ENCODE measurements around the gene PBXIP1. TPM values are rescaled to one million over a fixed set of nuclear protein-coding genes. Genes with fewer than 3 reads are reported as not detected.

Gene PBXIP1, protein sequence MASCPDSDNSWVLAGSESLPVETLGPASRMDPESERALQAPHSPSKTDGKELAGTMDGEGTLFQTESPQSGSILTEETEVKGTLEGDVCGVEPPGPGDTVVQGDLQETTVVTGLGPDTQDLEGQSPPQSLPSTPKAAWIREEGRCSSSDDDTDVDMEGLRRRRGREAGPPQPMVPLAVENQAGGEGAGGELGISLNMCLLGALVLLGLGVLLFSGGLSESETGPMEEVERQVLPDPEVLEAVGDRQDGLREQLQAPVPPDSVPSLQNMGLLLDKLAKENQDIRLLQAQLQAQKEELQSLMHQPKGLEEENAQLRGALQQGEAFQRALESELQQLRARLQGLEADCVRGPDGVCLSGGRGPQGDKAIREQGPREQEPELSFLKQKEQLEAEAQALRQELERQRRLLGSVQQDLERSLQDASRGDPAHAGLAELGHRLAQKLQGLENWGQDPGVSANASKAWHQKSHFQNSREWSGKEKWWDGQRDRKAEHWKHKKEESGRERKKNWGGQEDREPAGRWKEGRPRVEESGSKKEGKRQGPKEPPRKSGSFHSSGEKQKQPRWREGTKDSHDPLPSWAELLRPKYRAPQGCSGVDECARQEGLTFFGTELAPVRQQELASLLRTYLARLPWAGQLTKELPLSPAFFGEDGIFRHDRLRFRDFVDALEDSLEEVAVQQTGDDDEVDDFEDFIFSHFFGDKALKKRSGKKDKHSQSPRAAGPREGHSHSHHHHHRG
- total RNA-seq (2022; extraction: Qiagen RNA extraction; ENCODE audit: low read depth): 9.6 to 16.8 TPM (median 14.3 TPM) in 5 replicates

GRCh38 chr1:154955718-154956543, at the start of gene PBXIP1:
Gene PBXIP1, minus strand, starts transcription at chr1:154956099. Its CDS starts 2,378 bp downstream, at chr1:154953721.

DNA sequence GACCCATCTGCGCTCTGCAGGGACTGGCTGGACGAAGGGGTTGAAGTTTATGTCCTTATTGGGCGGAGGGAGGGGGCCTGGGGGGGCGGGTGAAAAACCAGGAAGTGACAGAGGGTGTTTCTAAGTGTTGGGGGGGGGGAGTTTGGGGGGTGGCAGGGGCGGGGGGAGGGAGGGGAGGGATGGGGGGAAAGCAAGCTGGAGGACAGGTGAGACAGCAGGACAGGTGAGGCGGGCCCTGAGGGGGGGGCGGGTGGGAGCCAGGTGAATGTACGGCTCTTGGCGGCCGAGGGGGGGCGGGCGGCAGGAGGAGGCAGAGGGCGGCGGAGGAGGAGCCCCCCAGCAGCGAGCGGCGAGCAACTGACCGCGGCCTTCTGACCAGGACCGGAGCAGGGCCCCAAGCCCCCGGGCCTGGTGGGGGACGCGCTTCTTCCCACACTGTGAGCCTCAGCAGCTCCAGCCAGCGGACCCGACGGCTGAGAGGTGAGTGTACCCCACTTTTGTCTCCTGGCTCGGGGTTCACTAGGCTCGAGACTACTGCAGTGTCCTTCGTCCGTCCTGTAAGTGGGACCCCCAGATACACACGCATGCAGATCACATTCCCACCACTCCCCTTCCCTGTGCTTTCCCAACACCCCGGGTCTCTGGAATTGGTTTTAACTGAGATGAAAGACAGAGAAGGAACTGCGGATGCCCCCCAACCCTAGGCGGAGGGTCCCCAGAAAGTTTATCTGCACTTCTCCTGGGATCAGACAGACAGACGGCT, 46.7 kb upstream of the PBXIP1 start, which contains the start of gene ZBTB7B:
ZBTB7B (plus strand) TSS at position 339 of the 763 bp plus-strand sequence. CDS start 11,859 bp downstream, outside the sequence.

DNA sequence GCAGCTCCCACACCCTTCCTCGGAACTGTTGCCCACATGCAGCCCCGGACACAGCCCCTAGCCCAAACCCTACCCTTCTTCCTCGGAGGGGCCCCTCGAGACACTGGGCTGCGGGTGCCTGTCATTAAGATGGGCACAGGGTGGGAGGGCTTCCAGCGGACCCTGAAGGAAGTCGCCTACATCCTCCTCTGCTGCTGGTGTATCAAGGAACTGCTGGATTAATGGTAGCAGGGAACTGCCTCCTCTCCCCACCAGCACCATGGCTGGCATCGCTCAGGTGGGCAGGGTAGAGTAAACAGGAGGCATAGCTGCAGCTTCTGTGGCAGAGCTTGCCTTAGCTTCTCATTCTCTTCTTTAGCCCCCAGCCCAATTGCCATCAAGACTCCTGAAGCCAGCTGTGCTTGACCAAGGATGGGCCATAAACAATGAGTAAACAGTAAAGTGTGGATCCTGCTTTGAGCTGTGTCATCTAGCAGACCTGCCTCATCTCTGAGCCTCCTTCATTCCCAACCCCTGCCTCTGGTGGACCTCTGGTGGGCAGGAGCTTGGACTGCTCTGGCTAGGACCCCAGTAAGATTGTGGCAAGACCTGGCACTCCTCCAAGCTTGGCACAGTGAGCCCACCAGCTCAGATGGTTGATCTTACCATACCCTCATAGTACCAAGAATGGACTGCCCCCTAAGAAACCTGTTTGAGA, 37.8 kb upstream of the PBXIP1 start, which contains the start of gene LENEP:
LENEP (plus strand) TSS at position 15 of the 697 bp plus-strand sequence; CDS start at position 37, 22 bp downstream.

GRCh38 chr1:154982897-154983648, 27.2 kb upstream of the PBXIP1 start, which contains the start of gene FLAD1:
Gene FLAD1, plus strand, starts transcription at chr1:154983344. Its CDS starts 351 bp downstream, at chr1:154983695.

DNA sequence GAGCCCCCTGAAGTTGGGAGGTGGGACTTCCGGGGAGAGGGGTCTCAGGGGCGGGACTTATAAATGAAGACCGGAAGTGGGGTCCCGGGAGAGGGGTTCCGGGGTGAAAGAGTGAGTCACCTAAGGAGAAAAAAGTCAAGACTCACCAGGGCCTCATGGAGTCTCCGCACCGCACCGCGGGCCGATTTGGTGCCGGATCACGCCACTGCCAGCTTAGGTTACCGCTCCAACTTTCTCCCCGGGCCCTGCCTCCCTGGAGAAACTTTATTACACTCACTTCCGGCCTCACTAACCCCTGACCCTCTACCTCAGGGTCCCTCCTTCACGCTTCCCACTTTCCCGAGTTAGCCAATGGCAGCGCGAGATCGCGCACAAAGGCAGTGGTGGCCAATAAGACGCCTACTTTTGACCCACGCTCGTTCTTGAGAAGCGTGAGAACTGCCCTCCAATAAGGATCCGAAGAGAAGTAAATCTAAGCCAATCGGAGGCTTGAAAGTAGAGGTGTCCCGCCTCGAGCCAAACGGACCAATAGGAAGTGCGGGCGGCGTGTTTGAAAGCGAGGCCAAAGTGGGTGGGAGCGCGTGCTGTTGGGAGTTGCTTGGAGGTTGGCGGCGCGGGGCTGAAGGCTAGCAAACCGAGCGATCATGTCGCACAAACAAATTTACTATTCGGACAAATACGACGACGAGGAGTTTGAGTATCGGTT, 18.4 kb upstream of the PBXIP1 start, which contains the start of gene CKS1B:
CKS1B (plus strand) TSS at position 580 of the 706 bp plus-strand sequence; CDS start at position 645, 65 bp downstream.

DNA sequence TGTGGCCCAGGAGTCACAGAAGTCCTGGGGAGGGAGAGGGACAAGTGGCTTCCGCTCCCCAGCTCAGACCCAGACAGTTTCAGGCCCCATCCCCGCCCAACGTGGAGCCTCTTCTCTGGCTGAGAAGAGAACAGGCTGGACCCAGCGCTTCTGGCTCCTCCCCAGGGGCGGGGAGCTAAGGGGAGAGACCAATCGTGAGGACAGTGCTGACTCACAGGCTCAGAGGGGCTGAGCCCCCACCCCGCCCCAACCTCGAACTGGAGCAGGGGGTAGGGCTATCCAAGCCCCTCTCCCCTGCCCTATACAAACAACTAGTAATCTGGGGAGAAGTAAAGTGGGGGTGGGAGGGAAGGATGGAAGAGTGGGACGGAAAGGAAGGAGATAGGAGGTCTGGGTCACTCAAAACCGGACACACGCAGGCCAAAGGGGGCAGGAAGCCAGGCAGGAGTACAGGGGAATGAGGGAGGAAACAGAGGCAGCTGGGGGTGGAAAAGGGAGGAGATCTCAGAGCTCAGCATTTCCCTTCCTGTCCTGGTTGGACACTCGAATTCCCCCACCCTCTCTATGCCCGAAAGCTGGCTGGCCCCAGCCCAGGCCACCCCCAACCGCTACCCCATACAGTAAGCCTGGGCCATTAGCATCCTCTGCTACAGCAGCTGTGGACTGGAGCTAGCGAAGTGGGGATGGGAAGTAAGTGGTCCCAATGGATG, 14.9 kb upstream of the PBXIP1 start, which contains the start of gene SHC1:
SHC1 (minus strand) TSS at position 117 of the 710 bp plus-strand sequence. CDS start 221 bp downstream, outside the sequence.

DNA sequence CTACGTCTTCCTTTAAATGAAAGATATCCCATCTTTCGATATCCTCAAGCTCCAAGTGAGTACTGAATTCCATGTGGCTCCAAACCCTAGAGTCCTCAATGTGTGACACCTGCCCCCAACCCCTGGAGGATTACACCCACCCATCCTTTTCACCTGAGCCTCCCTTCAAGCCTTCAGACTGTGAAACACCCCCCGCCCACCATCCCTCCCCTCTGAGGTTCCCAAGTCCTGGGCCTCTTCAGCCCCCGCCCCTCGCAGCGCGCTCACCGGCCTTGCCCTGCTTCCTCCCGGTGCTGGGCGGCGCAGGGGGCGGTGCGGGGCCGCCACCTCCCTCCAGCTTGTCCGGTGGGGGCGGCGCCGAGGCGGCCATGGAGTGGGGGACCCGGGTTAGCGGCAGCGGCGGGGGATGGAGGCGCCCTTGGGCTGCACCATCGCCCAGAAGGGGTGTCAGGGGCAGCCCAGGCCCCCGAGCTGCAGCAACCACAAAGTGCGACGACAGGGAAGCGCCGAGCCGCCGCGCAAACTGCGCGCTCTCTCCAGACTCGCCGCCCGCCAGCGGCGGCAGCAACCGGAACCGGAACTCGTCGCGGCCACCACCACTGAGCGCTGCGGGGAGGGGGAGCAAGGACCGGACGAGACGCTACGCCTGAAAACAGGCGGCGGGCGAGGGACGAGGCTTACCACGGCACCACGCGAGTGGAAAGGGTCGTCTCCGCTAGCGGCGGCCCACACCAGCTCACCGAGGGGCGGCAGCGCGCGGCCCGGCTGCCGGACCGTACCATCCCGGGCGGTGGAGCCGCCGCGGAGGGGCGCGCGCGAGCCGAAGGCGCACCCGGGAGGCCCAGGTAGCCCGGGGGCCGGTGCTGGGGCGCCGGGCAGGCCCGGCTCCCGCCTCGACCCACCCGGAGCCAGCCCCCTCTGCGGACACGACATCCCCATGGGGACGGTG, 5.6 kb upstream of the PBXIP1 start, which contains the start of gene PYGO2:
PYGO2 (minus strand) TSS at position 576 of the 949 bp plus-strand sequence; CDS start at position 370, 206 bp downstream.

GRCh38 chr1:154936555-154937084, 19.3 kb downstream of the PBXIP1 start, which contains the start of gene PMVK:
Gene PMVK, minus strand, starts transcription at chr1:154936719. Its CDS starts 34 bp downstream, at chr1:154936685.

Other genes with a start within 250 kb of the PBXIP1 start
- gene KCNN3, start 85.8 kb downstream of the PBXIP1 start, total RNA-seq (2022; extraction: Qiagen RNA extraction; ENCODE audit: low read depth): 0.01 to 0.09 TPM (median 0.07 TPM) in 4 of 5 replicates, not detected in the other
- gene PMVK, start 19.4 kb downstream of the PBXIP1 start, total RNA-seq (2022; extraction: Qiagen RNA extraction; ENCODE audit: low read depth): 35.1 to 45.6 TPM (median 42.4 TPM) in 5 replicates
- 17.3 to 25.2 TPM (median 22.8 TPM) in 5 replicates for gene PYGO2, start 5.7 kb upstream of the PBXIP1 start, total RNA-seq (2022; extraction: Qiagen RNA extraction; ENCODE audit: low read depth)
- 127 to 198 TPM (median 190 TPM) in 5 replicates for gene SHC1, start 14.6 kb upstream of the PBXIP1 start, total RNA-seq (2022; extraction: Qiagen RNA extraction; ENCODE audit: low read depth)
- gene CKS1B, start 18.6 kb upstream of the PBXIP1 start, total RNA-seq (2022; extraction: Qiagen RNA extraction; ENCODE audit: low read depth): 315 to 374 TPM (median 341 TPM) in 5 replicates
- gene FLAD1, start 27.2 kb upstream of the PBXIP1 start, total RNA-seq (2022; extraction: Qiagen RNA extraction; ENCODE audit: low read depth): 32.7 to 48.4 TPM (median 44.8 TPM) in 5 replicates
- gene LENEP, start 37.5 kb upstream of the PBXIP1 start, total RNA-seq (2022; extraction: Qiagen RNA extraction; ENCODE audit: low read depth): not detected in 5 replicates
- gene ZBTB7B, start 46.7 kb upstream of the PBXIP1 start, total RNA-seq (2022; extraction: Qiagen RNA extraction; ENCODE audit: low read depth): 23.6 to 45.7 TPM (median 42.3 TPM) in 5 replicates
- gene DCST2, start 77.7 kb upstream of the PBXIP1 start, total RNA-seq (2022; extraction: Qiagen RNA extraction; ENCODE audit: low read depth): 0.47 to 0.72 TPM (median 0.64 TPM) in 4 of 5 replicates, not detected in the other
- not detected in 5 replicates for gene DCST1, start 77.7 kb upstream of the PBXIP1 start, total RNA-seq (2022; extraction: Qiagen RNA extraction; ENCODE audit: low read depth)
- 43.4 to 105 TPM (median 89.4 TPM) in 5 replicates for gene ADAM15, start 95.2 kb upstream of the PBXIP1 start, total RNA-seq (2022; extraction: Qiagen RNA extraction; ENCODE audit: low read depth)
- gene EFNA4, start 107.6 kb upstream of the PBXIP1 start, total RNA-seq (2022; extraction: Qiagen RNA extraction; ENCODE audit: low read depth): 7.5 to 11.6 TPM (median 10.4 TPM) in 5 replicates
- 5.0 to 6.2 TPM (median 5.8 TPM) in 5 replicates for gene EFNA3, start 122.7 kb upstream of the PBXIP1 start, total RNA-seq (2022; extraction: Qiagen RNA extraction; ENCODE audit: low read depth)
- gene EFNA1, start 171.8 kb upstream of the PBXIP1 start, total RNA-seq (2022; extraction: Qiagen RNA extraction; ENCODE audit: low read depth): 25.9 to 37.5 TPM (median 31.4 TPM) in 5 replicates
- gene SLC50A1, start 179.8 kb upstream of the PBXIP1 start, total RNA-seq (2022; extraction: Qiagen RNA extraction; ENCODE audit: low read depth): 30.3 to 36.9 TPM (median 34.9 TPM) in 5 replicates
- 48.3 to 103 TPM (median 102 TPM) in 5 replicates for gene DPM3, start 184.4 kb upstream of the PBXIP1 start, total RNA-seq (2022; extraction: Qiagen RNA extraction; ENCODE audit: low read depth)
- gene KRTCAP2, start 217.2 kb upstream of the PBXIP1 start, total RNA-seq (2022; extraction: Qiagen RNA extraction; ENCODE audit: low read depth): 165 to 271 TPM (median 248 TPM) in 5 replicates
- 1.0 to 3.1 TPM (median 1.8 TPM) in 5 replicates for gene TRIM46, start 217.8 kb upstream of the PBXIP1 start, total RNA-seq (2022; extraction: Qiagen RNA extraction; ENCODE audit: low read depth)